ENCODE data around the gene PACSIN2.

The PACSIN2 gene

GRCh38 chr22:42932197-42932519, 82.8 kb downstream of the PACSIN2 start:
- TF ChIP-seq FOXP2 (optimal IDR thresholded peaks at IDR 0.05; ENCODE audit: borderline replicate concordance, extremely low read depth, extremely low read length, insufficient read depth) (no peak), REST (IDR thresholded peaks at IDR 0.05; ENCODE audit: insufficient read depth in 1 of 2, low read depth in 2 of 2, low read length in 2 of 2) (no peak)

GRCh38 chr22:42931421-42932196, 83.3 kb downstream of the PACSIN2 start:
- no peak for TF ChIP-seq TAF1 (IDR thresholded peaks at IDR 0.05; ENCODE audit: borderline replicate concordance, insufficient read depth, low read length)
- no peak for TF ChIP-seq REST (IDR thresholded peaks at IDR 0.05; ENCODE audit: insufficient read depth in 1 of 2, low read depth in 2 of 2, low read length in 2 of 2)
- TF ChIP-seq POLR2AphosphoS5 (IDR thresholded peaks at IDR 0.05; ENCODE audit: low read depth, low read length), result no peak
- no peak for TF ChIP-seq SIN3A (IDR thresholded peaks at IDR 0.05; ENCODE audit: borderline replicate concordance, insufficient read depth, low read length)
- no peak for TF ChIP-seq FOXP2 (optimal IDR thresholded peaks at IDR 0.05; ENCODE audit: borderline replicate concordance, extremely low read depth, extremely low read length, insufficient read depth)

- TF ChIP-seq REST (IDR thresholded peaks at IDR 0.05; ENCODE audit: insufficient read depth in 1 of 2, low read depth in 2 of 2, low read length in 2 of 2) (no peak), POLR2AphosphoS5 (IDR thresholded peaks at IDR 0.05; ENCODE audit: low read depth, low read length) (no peak), SIN3A (IDR thresholded peaks at IDR 0.05; ENCODE audit: borderline replicate concordance, insufficient read depth, low read length) (no peak), FOXP2 (optimal IDR thresholded peaks at IDR 0.05; ENCODE audit: borderline replicate concordance, extremely low read depth, extremely low read length, insufficient read depth) (no peak), TAF1 (IDR thresholded peaks at IDR 0.05; ENCODE audit: borderline replicate concordance, insufficient read depth, low read length) (no peak)
These were observed 84.0 kb downstream of the PACSIN2 start for GRCh38 chr22:42930810-42931420.

- TF ChIP-seq TAF1 (IDR thresholded peaks at IDR 0.05; ENCODE audit: borderline replicate concordance, insufficient read depth, low read length), result no peak
- TF ChIP-seq SIN3A (IDR thresholded peaks at IDR 0.05; ENCODE audit: borderline replicate concordance, insufficient read depth, low read length), result no peak
- no peak for TF ChIP-seq REST (IDR thresholded peaks at IDR 0.05; ENCODE audit: insufficient read depth in 1 of 2, low read depth in 2 of 2, low read length in 2 of 2)
- no peak for TF ChIP-seq FOXP2 (optimal IDR thresholded peaks at IDR 0.05; ENCODE audit: borderline replicate concordance, extremely low read depth, extremely low read length, insufficient read depth)
- no peak for TF ChIP-seq POLR2AphosphoS5 (IDR thresholded peaks at IDR 0.05; ENCODE audit: low read depth, low read length)
These were observed 85.2 kb downstream of the PACSIN2 start for GRCh38 chr22:42929838-42930155.

All from PFSK-1 (cell line).